Testis (tissue), 3 donors: ENCODE data around the gene FOXL2NB. TPM values are rescaled to one million over a fixed set of nuclear protein-coding genes. Genes with fewer than 3 reads are reported as not detected.
A peak's percentile ranks its signal among the peaks of the same experiment; 100 is the strongest.

Experiments
- DNase-seq: peaks from one replicate; pipeline ENCODE4 v3.0.0-alpha.2; 2019
- H3K27ac ChIP-seq, 2 donors: fragments of 200-600 bp; sonication (generic); one replicate each; pipeline ENCODE4 v1.5.1; 2019
- H3K27me3 ChIP-seq: fragments of 200-600 bp; sonication (generic); one replicate; pipeline ENCODE4 v1.5.1; 2019
- H3K36me3 ChIP-seq: fragments of 200-600 bp; sonication (generic); one replicate; pipeline ENCODE4 v1.5.1; 2017; ENCODE audit warnings: low read depth; ENCODE audit errors: missing control alignments
- H3K4me1 ChIP-seq: fragments of 200-600 bp; sonication (generic); one replicate; pipeline ENCODE4 v1.5.1; 2019
- H3K4me3 ChIP-seq, 2 donors: fragments of 200-600 bp; sonication (generic); one replicate each; pipeline ENCODE4 v1.5.1; 2017 to 2019
- H3K9me3 ChIP-seq: fragments of 200-600 bp; sonication (generic); one replicate; pipeline ENCODE4 v1.5.1; 2017
- CTCF ChIP-seq, 3 experiments: fragments of 450-650 bp in 2 of 3; fragments of 200-600 bp in 1 of 3; sonication (generic) in 1 of 3; IDR thresholded peaks; one replicate each; pipeline ENCODE4 v1.5.1; 2016 to 2019; ENCODE audit warnings: antibody characterized with exemption in 3 of 3, mild to moderate bottlenecking in 2 of 3, moderate library complexity in 1 of 3
- POLR2A ChIP-seq: fragments of 450-650 bp; IDR thresholded peaks from one replicate; pipeline ENCODE4 v1.6.1; 2017; ENCODE audit warnings: antibody characterized with exemption, mild to moderate bottlenecking, moderate library complexity
- WGBS, 2 donors: methylation state at CpG; one replicate each; pipeline ENCODE4 v1.1.5; 2018; 5-methylcytosine and 5-hydroxymethylcytosine counted together
- intact Hi-C: fragments of 100-400 bp; cut with DNase I; formaldehyde crosslinking; loops from one replicate; pipeline ENCODE4 v1.15.1; 2023; ENCODE audit warnings: low total_unique reads
- polyA plus RNA-seq: library from polyadenylated mRNA; stranded (reverse); fragments of 350-450 nt; fragmentation: Illumina TruSeq; extraction: RNeasy Lipid Tissue Mini Kit (QIAGEN cat#74804); gene quantifications from one replicate; pipeline ENCODE4 v1.2.3, GENCODE V29; 2014; ENCODE audit warnings: low read depth, low replicate concordance; ENCODE audit not compliant: insufficient read depth
- total RNA-seq, 2 donors: library from RNA; depleted of rRNA; stranded (reverse); fragments of >200 nt; gene quantifications; one replicate each; pipeline ENCODE4 v1.2.3, GENCODE V29; 2016

FOXL2NB gene
- total and polyA plus RNA-seq, 3 donors from 2014 or later: 2.3 to 2.8 (median 2.7) TPM

- intact Hi-C loops: no loop called here
- no peaks in the 10 kb centered on the region for H3K9me3 ChIP-seq
Measured at GRCh38 chr3:138923531-138923994, 23.5 kb upstream of the FOXL2NB start.

GRCh38 chr3:138928727-138929372, 18.2 kb upstream of the FOXL2NB start:
- intact Hi-C loops: no loop called here

More at GRCh38 chr3:138923531-138923994, 23.5 kb upstream of the FOXL2NB start:
- no peak overlapping the region for H3K27ac ChIP-seq
- H3K4me1 ChIP-seq: no peaks in the 10 kb centered on the region
- H3K4me3 ChIP-seq: no peak overlapping the region
- DNase-seq: peak; percentile 92
- no peaks in the 10 kb centered on the region for H3K36me3 ChIP-seq
- TF ChIP-seq CTCF (IDR thresholded peaks at IDR 0.05): peak; percentile 64 to 89 (median 69)
- TF ChIP-seq POLR2A: no peak
- WGBS, 2 donors: 32 to 40% methylated on average over 6 of the region's 6 CpGs
- no peaks in the 10 kb centered on the region for H3K27me3 ChIP-seq

GRCh38 chr3:138933068-138933668, 13.8 kb upstream of the FOXL2NB start:
- H3K27me3 ChIP-seq: no peaks in the 10 kb centered on the region
- intact Hi-C loops: no loop called here
- TF ChIP-seq CTCF (IDR thresholded peaks at IDR 0.05): no peak
- H3K4me1 ChIP-seq: peaks cover 6% of the 10 kb centered on the region
- DNase-seq: no peak
- whole genome bisulfite sequencing, 2 donors: 81 to 87% methylated on average over 4 of the region's 4 CpGs
- H3K9me3 ChIP-seq: no peaks in the 10 kb centered on the region
- no peak overlapping the region for H3K27ac ChIP-seq
- H3K36me3 ChIP-seq: no peaks in the 10 kb centered on the region
- no peak overlapping the region for H3K4me3 ChIP-seq

More at GRCh38 chr3:138928727-138929372, 18.2 kb upstream of the FOXL2NB start:
- Histone ChIP-seq H3K4me1 (no peaks in the 10 kb centered on the region), H3K27ac (no peak overlapping the region), H3K27me3 (no peaks in the 10 kb centered on the region), H3K9me3 (no peaks in the 10 kb centered on the region), H3K4me3 (peak overlapping the region in 1 of 2 donors; percentile 31), H3K36me3 (no peaks in the 10 kb centered on the region)
- 70 to 80% methylated on average over 24 to 42 of the region's 42 CpGs for WGBS, 2 donors
- TF ChIP-seq CTCF (IDR thresholded peaks at IDR 0.05): no peak
- no peak for TF ChIP-seq POLR2A
- no peak for DNase-seq

- H3K27me3 ChIP-seq: no peaks in the 10 kb centered on the region
- no peak for DNase-seq
- 65 to 84% methylated on average over 3 of the region's 3 CpGs for WGBS, 2 donors
- H3K4me3 ChIP-seq: no peak overlapping the region
- no peaks in the 10 kb centered on the region for H3K36me3 ChIP-seq
- H3K4me1 ChIP-seq: peaks cover 6% of the 10 kb centered on the region
- TF ChIP-seq CTCF (IDR thresholded peaks at IDR 0.05) (no peak), POLR2A (no peak)
- intact Hi-C loops: no loop called here
- no peak overlapping the region for H3K27ac ChIP-seq
- H3K9me3 ChIP-seq: no peaks in the 10 kb centered on the region
Measured at GRCh38 chr3:138933981-138934691, 12.9 kb upstream of the FOXL2NB start.
